G401.6 (cell line): ENCODE measurements around the gene ZNF300.
"Not testable (repeated sequence)": the region's sequence is repeated elsewhere in the genome, so short reads cannot be mapped to it uniquely, and the experiment has no call there.

Experiments used
- FAIRE-seq: peaks from 2 replicates; lab custom pipeline; 2012; peaks lifted over from hg19 to GRCh38; lab: Jason Lieb, UNC

The ZNF300 gene

DNA sequence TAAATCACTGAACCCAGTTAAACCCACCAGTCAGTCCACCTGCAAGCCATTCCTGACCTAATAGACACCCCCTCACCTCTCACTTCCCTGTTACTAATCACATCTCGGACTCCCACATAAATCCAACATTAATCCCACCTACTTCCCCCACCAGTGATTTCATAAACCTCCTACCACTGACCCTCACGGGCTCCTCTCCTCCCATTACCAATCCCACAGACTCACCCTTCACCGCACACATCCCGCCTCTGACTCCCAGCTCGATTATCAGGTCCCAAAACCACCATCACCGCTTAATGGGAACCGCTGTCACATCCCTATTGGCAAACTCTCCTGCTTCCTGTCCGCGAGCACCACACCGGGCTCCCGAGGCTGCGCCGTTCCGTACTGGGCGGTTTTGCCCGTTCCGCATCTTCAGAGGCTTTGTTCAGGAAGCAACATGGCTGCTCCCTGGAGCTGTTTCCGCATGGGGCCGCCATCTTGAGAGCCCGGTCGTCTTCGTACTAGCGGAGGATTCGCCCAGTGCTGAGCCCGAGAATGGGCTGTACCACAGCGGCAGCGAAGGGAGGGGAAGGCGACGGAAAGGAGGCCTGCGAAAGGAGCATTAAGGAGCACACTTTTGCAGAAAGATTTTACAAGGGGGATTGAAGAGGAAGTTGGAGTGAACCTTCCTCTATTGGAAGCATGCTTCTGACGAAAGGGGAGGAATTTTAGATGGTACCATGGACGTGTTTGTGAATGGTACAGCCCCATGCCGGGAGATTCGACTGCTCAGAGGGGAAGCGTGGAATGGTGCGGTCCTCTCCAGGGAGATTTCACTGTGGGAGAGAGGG is at the start of gene ZNF300:
Gene ZNF300, minus strand, starts transcription at position 502 of the 833 bp plus-strand sequence. CDS start 1,825 bp downstream, outside the sequence.
- FAIRE-seq = no peak

DNA sequence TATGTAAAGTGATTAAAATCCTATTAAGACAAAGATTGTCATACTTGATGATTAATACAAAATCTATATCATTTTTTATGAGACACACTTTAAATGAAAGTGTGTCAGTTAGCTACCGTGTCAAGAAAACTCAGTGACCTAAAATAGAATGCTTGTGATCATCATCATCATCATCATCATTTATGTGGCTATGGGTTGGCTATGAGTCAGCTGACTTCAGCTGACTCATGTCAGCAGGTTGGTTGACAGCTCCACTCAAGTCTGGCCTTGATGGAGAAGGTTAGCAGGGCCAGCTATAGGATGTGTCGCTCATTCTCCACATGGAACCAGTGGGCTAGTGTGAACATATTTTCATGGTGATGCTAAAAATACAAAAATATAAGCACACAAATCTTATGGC is 43.8 kb upstream of the ZNF300 start:
- no peak for FAIRE-seq

DNA sequence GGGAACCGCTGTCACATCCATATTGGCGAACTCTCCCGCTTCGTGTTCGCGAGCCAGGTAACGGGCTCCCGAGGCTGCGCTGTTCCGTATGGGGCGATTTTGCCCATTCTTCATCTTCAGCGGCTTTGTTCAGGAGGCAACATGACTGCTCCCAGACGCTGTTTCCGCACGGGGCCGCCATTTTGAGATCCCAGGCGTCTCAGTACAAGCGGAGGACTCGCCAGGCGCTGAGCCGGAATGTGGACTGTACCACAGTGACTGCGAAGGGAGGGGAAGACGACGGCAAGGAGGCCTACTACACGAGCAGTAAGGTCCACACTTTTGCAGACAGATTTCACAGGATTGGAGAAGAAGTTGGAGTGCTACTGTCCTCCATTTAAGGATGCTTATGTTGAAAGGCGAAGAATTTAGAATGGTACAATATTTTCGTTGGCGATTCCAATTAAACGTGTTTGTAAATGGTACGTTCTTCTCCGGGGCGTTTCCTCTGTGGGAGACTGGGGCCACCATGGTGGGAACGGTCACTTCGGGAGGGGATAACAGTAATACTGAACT is 41.6 kb upstream of the ZNF300 start:
- FAIRE-seq = no peak

DNA sequence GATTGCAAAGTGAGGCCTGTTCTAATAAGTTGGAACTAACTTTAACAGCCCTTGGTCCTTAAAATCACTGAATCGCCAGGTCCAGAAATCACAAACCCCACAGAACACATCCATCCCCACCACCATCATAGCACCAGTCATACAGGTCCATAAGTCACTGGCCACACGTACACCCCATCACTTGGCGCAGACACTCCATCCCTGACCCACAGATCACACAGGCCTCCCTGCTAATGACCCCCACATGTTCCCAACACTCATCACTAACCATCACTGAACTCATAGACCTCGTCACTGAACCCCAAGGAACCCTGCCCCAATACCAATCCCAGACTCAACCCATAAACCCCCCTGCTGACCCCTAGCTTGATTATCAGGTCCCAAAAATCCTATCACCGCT is 41.2 kb upstream of the ZNF300 start:
- no peak for FAIRE-seq

DNA sequence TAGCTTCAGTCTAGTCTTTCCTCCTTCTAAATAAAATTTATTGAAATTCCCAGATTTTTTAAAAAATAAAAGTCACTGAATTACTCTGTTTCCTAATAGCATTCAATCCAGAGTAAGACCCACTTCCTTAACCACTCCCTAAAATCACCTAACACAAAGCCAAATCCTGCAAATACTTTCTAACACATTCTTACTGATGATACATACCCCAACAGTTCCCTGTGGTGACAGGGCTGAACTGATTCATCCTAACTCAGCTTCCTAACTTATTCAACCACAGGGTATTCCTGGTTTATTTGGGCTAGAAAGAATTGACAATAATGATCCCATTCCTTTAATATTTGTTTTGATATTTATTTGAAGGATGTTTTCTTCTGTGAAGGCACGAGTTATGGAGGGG is 40.7 kb upstream of the ZNF300 start:
- FAIRE-seq = no peak

DNA sequence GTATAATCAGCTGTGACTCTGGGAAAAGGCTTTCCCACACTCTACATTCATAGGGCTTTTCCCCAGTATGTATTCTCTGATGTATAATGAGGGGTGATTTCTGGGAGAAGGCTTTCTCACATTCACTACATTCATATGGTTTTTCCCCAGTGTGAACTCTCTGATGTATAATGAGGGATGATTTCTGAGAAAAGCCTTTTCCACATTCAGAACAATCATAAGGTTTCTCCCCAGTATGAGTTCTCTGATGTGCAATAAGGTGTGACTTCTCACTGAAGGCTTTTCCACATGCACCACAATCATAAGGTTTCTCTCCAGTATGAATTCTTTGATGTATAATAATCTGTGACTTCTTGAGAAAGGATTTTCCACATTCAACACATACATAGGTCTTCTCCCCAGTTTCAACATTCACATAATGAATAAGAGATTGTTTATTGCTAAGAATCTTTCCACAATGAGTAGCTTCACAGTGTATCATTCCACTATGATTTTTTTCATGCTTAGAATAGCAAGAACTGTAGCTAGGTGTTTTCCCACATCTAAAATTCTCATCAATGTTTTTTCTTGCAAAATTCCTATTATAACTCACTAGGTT is 26.7 kb upstream of the ZNF300 start:
- FAIRE-seq = no peak

DNA sequence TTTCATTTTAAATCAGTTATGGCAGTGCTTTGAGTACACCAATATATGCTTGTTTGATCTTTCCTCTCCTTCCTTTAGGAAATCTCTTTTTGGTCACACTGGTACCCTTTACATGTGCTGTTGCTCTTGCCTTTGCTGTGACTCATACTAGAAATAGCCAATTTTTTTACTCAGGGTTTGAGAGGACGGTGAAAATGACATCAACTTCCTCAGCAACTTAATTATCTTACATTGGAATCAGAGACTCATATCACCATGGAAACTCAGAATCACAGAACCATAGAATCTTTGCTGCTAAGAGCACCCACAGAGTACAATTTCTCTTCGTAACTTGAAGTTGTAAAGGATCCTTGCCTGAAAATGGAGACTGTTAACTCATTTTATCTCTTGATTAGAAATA is 13.8 kb upstream of the ZNF300 start:
- FAIRE-seq = no peak

DNA sequence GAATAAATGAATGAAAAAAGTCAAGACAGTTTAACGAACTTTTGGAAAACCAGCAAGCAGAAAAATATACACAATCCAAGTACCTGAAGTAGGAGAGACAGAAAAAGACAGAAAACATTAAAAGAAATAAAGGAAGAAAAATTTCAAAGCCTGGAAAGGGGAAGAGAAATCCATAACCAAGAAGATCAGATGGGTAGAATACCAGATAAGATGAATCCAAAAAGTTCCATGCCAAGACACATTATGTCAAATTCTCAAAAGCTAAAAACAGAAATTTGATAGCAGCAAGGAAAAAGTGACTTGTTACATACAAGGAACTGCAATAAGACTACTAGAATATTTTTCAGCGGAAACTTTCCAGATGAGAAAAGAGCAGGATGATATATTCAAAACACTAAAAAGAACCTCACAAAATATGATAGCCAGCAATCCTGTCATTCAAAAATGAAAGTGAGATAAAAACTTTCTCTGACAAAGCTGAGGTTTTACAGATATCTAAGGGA is 7.6 kb upstream of the ZNF300 start:
- no peak for FAIRE-seq

DNA sequence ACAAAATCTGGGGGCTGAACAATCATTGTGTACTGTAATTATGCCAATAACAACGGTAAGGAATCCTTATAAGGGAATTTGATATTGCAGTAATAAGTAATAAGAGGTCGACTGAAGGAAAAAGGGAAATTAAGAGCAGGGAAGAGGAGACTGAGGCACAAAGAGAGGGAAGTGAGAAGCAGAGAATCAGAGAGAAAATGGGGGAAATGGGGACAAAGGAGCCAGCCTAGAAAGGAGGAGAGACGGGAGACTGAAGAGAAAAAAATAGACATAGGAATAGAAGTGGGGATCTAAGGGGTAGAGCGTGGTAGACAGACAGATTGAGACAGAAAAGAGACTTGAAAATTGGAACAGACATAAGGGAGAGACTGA is 518 bp upstream of the ZNF300 start:
- no peak for FAIRE-seq

DNA sequence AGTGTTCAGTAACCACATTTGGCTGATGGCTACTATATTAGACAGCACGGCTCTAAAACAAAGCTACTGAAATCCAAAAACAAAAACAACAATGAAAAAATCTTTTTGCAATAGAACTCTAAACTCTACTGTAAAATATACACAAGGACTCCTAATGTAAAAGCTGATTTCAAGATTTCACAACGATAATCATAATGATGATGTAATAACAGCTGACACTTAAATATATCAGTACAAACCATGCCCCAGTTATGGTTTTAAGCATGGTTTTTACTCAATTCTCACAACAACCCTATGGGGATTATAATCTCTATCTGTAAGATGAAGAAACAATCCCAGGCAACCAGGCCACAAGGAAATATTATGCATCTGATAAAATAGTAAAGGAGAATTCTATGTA is 3.3 kb downstream of the ZNF300 start:
- no peak for FAIRE-seq

DNA sequence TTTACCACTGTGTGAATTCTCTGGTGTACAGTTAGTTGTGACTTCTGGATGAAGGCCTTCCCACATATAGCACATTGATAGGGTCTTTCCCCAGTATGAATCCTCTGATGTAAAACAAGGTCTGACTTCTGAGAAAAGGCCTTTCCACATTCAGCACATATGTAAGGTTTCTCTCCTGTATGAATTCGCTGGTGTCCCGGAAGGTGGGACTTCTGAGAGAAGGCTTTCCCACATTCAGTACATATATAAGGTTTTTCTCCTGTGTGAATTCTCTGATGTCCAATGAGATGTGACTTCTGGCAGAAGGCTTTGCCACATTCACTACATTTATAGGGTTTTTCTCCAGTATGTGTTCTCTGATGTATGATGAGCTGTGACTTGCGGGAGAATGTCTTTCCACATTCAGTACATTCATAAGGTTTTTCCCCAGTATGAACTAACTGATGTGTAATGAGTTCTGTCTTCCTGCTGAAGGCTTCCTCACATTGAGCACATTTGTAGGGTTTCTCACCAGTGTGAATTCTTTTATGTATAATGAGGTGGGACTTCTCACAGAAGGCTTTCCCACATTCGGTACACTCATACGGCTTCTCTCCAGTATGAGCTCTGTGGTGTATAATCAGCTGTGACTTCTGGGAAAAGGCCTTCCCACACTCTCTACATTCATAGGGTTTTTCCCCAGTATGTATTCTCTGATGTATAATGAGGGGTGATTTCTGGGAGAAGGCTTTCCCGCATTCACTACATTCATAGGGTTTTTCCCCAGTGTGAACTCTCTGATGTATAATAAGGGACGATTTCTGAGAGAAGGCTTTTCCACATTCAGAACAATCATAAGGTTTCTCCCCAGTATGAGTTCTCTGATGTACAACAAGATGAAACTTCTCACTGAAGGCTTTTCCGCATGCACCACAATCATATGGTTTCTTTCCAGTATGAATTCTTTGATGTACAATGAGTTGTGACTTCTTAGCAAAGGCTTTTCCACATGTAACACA is 9.1 kb downstream of the ZNF300 start:
- FAIRE-seq = no peak

DNA sequence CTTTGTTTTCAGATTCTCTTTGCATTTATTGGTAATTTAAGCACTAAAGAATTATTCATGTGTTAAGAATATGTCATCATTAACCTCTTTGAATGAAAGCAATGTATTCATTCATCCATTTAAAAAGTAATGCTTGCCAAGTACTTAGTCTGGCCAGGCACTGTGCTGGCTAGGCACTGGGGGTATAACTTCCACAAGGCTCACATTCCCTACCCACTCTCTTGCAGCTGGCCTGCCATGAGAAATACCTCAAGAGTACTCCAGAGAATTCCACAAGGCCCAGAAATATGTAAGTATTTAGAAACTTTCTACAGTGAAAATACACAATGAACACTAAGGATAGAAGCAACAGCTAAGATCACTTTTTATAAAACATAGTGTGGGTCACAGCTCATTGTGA is 25.4 kb downstream of the ZNF300 start:
- FAIRE-seq = no peak

DNA sequence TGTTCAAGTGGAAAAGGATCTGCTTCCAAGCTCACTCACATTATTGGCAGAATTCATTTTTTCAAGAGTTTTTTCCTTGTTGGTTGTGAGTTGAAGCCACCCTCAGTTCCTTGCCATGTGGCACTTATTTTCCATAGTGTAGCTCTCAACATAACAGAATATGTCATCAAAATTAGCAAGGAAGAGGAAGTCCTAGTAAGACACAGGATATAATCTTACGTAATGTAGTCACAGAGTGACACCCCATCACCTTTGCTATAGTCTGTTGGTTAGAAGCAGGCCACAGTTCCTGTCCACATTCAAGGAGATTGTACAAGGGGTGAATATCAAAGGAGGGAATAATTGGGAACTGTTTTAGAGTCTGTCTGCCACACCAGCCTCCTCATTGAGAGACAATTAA is 42.7 kb downstream of the ZNF300 start:
- FAIRE-seq = no peak

DNA sequence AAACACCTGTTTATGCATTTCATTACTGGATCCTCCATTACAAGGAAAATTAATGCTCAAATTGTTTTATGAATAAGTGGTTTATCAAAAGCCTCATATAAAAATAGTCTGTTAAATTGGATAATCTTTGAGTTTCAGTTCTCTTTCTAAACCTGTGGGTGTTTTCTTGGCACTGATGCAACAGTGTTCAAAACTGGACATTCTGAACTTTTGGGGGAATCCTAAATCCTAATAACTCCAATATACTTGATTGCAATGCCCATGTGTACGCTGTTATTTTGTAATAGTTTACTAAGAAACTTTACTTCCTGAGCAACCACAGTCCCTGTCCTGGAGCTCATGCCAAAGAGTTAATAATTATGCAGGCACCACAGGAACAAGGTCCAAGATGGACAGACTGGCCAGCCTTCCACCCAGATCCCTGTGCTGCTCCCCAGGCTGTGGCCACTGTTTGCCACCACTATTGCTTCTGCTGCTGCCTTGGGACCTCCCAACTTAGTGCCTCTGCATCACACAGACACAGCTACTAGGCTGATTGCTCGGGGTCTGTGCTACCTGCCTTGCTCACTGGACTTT is 44.4 kb downstream of the ZNF300 start:
- FAIRE-seq = no peak

DNA sequence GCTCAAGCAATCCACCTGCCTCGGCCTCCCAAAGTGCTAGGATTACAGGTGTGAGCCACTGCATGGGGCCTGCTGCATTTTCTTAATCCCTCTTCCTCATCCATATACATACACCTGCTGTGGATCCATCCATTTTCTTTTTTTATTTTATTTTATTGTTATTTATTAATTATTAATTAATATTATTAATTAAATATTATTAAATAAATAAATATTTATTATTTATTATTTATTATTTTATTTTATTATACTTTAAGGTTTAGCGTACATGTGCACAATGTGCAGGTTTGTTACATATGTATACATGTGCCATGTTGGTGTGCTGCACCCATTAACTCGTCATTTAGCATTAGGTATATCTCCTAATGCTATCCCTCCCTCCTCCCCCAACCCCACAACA is 48.1 kb downstream of the ZNF300 start:
- FAIRE-seq = not testable (repeated sequence)

DNA sequence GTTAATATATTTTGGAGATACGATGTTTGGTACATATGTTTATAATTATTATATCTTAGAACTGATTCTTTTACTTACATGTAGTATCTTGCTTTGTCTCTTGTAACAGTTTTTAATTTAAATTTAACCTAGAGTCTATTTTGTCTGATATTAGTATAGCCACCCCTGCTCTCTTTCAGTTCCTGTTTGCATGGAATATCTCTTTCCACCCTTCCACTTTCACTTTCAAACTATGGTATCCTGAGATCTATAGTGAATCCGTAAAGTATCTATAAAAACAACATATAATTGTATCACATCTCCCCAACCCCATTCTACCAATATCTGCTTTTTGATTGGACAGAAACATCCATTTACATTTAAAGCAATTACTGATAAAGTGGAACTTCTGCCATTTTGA is 51.2 kb downstream of the ZNF300 start:
- FAIRE-seq = no peak

DNA sequence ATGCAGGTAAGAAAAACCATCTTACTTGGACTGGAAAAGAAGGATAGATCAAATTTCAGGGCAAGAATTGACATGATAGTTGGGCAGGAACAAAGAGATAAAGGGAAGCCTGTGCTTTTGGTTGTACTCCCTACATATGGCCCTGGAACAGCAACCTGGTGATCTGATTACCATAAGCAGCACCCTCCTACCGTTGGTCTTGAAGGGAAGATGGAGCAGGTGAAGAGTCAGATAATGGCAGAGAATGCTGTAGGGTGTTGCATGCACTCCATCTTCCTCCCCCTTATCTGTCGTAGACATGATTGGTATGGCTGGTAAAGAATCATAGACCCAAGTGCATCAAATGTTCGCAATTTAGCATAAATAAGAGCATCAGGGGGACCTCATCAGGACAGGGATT is 53.7 kb downstream of the ZNF300 start:
- no peak for FAIRE-seq

DNA sequence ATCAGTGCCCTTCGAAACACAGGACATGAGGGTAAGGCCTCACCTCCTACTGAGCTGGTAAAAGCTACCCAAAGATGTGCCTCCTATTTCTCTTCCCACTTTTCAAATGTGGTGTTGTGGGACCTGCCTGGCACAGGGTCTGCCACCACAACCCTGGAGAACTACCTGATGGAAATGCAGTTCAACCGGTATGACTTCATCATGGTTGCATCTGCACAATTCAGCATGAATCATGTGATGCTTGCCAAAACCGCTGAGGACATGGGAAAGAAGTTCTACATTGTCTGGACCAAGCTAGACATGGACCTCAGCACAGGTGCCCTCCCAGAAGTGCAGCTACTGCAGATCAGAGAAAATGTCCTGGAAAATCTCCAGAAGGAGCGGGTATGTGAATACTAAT is 56.5 kb downstream of the ZNF300 start:
- no peak for FAIRE-seq

DNA sequence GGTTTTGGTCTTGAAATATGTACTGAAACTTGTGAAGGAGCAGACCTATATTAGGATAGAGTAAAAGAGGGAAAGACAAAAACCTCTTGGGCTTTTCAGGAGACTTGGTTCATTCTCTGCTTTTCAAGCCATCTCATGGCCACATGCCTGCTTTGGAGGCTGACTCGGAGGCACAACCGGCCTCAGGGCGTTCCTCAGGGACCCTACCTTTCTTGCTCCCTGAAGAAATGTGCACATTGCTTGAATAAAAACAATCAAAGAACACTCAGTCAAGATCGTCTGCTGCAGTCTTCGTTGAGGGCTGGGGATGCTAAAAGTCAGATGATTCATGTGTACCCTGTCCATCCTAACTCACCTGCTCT is 57.5 kb downstream of the ZNF300 start:
- FAIRE-seq = no peak

DNA sequence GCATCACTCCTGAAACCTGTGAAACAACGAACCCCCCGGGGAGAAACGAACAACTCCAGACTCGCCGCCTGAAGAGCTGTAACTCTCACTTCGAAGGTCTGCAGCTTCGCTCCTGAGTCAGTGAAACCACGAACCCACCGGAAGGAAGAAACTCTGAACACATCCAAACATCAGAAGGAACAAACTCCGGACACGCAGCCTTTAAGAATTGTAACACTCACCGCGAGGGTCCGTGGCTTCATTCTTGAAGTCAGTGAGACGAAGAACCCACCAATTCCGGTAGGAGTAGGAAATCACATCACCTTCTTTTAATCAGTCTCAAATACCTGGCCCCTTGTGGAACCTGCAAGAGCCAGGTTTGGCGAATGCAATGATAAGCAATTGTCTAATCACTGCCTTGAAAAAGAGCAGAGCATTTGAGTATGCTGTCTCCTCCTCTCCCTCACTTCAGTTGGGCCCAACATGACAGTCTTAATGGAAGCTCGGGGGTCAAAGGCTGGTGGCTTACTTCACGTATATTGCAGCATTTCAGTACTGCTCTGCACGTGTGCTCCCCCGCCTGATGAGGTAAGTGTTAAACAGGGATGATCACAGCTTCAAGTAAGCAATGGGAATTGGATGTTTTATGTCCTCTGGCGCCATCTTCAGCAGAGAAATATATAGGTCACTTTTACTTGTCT is 58.0 kb downstream of the ZNF300 start:
- peak; percentile 96 for FAIRE-seq

DNA sequence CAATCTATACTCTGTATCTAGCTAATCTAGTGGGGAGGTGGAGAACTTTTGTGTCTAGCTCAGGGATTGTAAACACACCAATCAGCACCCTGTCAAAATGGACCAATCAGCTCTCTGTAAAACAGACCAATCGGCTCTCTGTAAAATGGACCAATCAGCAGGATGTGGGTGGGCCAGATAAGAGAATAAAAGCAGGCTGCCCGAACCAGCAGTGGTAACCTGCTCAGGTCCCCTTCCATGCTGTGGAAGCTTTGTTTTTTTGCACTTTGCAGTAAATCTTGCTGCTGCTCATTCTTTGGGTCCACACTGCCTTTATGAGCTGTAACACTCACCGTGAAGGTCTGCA is 58.5 kb downstream of the ZNF300 start, which contains the start of gene IRGM:
Gene IRGM, plus strand, starts transcription at position 214 of the 346 bp plus-strand sequence. CDS start 1,603 bp downstream, outside the sequence.
- FAIRE-seq = not testable (repeated sequence)
